ENCODE measurements around the gene SYNPO2L. TPM values are rescaled to one million over a fixed set of nuclear protein-coding genes. Genes with fewer than 3 reads are reported as not detected.
A peak's percentile ranks its signal among the peaks of the same experiment; 100 is the strongest.

Gene SYNPO2L
- total RNA-seq, 1 donor from 2014 or later, result 1.2 TPM

GRCh38 chr10:73648975-73649829 is 6.6 kb downstream of the SYNPO2L start:
- H4K20me1 ChIP-seq (ENCODE audit: insufficient read depth, low read length), result no peaks in the 10 kb centered on the region
- H3K27ac ChIP-seq (ENCODE audit: low read depth, low read length), result peak overlapping the region; percentile 98
- Mint-ChIP-seq H3K27me3 (ENCODE audit: low read depth, unreplicated experiment) (no peaks in the 10 kb centered on the region), H3K27ac (ENCODE audit: unreplicated experiment) (peak overlapping the region; percentile 87), H3K4me1 (ENCODE audit: low read depth, unreplicated experiment) (peaks cover 48% of the 10 kb centered on the region), H3K9me3 (ENCODE audit: unreplicated experiment) (no peaks in the 10 kb centered on the region), H3K36me3 (ENCODE audit: low read depth, unreplicated experiment) (no peaks in the 10 kb centered on the region), H3K4me3 (ENCODE audit: unreplicated experiment) (peak overlapping the region; percentile 55)
- H3K9me3 ChIP-seq (ENCODE audit: insufficient read depth, low read depth, low read length), result no peaks in the 10 kb centered on the region
- peak; percentile 39 for DNase-seq (ENCODE audit: low read depth)
- H3K79me2 ChIP-seq (ENCODE audit: insufficient read depth, low read length), result no peaks in the 10 kb centered on the region
- peak; percentile 13 for FAIRE-seq
- no peak for TF ChIP-seq EZH2 (IDR thresholded peaks at IDR 0.05; ENCODE audit: insufficient read depth, low read length)
- TF ChIP-seq, protein P1, sequence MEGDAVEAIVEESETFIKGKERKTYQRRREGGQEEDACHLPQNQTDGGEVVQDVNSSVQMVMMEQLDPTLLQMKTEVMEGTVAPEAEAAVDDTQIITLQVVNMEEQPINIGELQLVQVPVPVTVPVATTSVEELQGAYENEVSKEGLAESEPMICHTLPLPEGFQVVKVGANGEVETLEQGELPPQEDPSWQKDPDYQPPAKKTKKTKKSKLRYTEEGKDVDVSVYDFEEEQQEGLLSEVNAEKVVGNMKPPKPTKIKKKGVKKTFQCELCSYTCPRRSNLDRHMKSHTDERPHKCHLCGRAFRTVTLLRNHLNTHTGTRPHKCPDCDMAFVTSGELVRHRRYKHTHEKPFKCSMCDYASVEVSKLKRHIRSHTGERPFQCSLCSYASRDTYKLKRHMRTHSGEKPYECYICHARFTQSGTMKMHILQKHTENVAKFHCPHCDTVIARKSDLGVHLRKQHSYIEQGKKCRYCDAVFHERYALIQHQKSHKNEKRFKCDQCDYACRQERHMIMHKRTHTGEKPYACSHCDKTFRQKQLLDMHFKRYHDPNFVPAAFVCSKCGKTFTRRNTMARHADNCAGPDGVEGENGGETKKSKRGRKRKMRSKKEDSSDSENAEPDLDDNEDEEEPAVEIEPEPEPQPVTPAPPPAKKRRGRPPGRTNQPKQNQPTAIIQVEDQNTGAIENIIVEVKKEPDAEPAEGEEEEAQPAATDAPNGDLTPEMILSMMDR (IDR thresholded peaks at IDR 0.05; ENCODE audit: insufficient read depth, low read depth, low read length), result no peak
- H3K4me2 ChIP-seq (ENCODE audit: low read length), result peak overlapping the region; percentile 88
- peaks cover 33% of the 10 kb centered on the region for H3K4me1 ChIP-seq (ENCODE audit: insufficient read depth, low read length)
- H3K9ac ChIP-seq (ENCODE audit: low read length), result peak overlapping the region; percentile 58
- no peaks in the 10 kb centered on the region for H3K36me3 ChIP-seq (ENCODE audit: insufficient read depth, low read length)
- no peak overlapping the region for H2AFZ ChIP-seq (ENCODE audit: low read depth, low read length)
- no peak overlapping the region for H3K4me3 ChIP-seq (ENCODE audit: insufficient read depth, low read depth, low read length)
- no peaks in the 10 kb centered on the region for H3K27me3 ChIP-seq (ENCODE audit: insufficient read depth, low read length)

- Histone ChIP-seq H3K4me2 (ENCODE audit: low read length) (peak overlapping the region; percentile 88), H3K4me1 (ENCODE audit: insufficient read depth, low read length) (peaks cover 33% of the 10 kb centered on the region), H3K9ac (ENCODE audit: low read length) (peak overlapping the region; percentile 75), H3K36me3 (ENCODE audit: insufficient read depth, low read length) (no peaks in the 10 kb centered on the region), H2AFZ (ENCODE audit: low read depth, low read length) (peak overlapping the region; percentile 85), H3K79me2 (ENCODE audit: insufficient read depth, low read length) (no peaks in the 10 kb centered on the region), H3K27ac (ENCODE audit: low read depth, low read length) (no peak overlapping the region), H3K27me3 (ENCODE audit: insufficient read depth, low read length) (no peaks in the 10 kb centered on the region), H4K20me1 (ENCODE audit: insufficient read depth, low read length) (no peaks in the 10 kb centered on the region), H3K9me3 (ENCODE audit: insufficient read depth, low read depth, low read length) (no peaks in the 10 kb centered on the region), H3K4me3 (ENCODE audit: insufficient read depth, low read depth, low read length) (peak overlapping the region; percentile 48)
- TF ChIP-seq, protein P1 (IDR thresholded peaks at IDR 0.05; ENCODE audit: insufficient read depth, low read depth, low read length), result no peak
- no peak for TF ChIP-seq EZH2 (IDR thresholded peaks at IDR 0.05; ENCODE audit: insufficient read depth, low read length)
- peaks cover 44% of the 10 kb centered on the region for H3K4me1 Mint-ChIP-seq (ENCODE audit: low read depth, unreplicated experiment)
- DNase-seq (ENCODE audit: low read depth), result no peak
- no peaks in the 10 kb centered on the region for H3K36me3 Mint-ChIP-seq (ENCODE audit: low read depth, unreplicated experiment)
- no peaks in the 10 kb centered on the region for H3K9me3 Mint-ChIP-seq (ENCODE audit: unreplicated experiment)
- no peak for FAIRE-seq
- H3K27ac Mint-ChIP-seq (ENCODE audit: unreplicated experiment), result no peak overlapping the region
- H3K27me3 Mint-ChIP-seq (ENCODE audit: low read depth, unreplicated experiment), result no peaks in the 10 kb centered on the region
- peak overlapping the region; percentile 30 for H3K4me3 Mint-ChIP-seq (ENCODE audit: unreplicated experiment)
These were observed 7.8 kb downstream of the SYNPO2L start for GRCh38 chr10:73647875-73648651.

Data from astrocyte (in vitro differentiated cells and primary cell).